ENCODE measurements around the gene ODAD2.
"Not testable (repeated sequence)": the region's sequence is repeated elsewhere in the genome, so short reads cannot be mapped to it uniquely, and the experiment has no call there.

DNA sequence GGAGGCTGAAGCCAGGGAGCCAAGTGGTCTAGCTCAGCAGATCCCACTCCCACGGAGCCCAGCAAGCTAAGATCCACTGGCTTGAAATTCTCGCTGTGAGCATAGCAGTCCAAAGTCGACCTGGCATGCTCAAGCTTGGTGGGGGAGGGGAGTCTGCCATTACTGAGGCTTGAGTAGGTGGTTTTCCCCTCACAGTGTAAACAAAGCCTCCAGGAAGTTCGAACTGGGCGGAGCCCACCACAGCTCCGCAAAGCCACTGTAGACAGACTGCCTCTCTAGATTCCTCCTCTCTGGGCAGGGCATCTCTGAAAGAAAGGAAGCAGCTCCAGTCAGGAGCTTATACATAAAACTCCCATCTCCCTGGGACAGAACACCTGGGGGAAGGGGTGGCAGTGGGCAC is 99.4 kb downstream of the ODAD2 start:
- TF ChIP-seq, protein P1, sequence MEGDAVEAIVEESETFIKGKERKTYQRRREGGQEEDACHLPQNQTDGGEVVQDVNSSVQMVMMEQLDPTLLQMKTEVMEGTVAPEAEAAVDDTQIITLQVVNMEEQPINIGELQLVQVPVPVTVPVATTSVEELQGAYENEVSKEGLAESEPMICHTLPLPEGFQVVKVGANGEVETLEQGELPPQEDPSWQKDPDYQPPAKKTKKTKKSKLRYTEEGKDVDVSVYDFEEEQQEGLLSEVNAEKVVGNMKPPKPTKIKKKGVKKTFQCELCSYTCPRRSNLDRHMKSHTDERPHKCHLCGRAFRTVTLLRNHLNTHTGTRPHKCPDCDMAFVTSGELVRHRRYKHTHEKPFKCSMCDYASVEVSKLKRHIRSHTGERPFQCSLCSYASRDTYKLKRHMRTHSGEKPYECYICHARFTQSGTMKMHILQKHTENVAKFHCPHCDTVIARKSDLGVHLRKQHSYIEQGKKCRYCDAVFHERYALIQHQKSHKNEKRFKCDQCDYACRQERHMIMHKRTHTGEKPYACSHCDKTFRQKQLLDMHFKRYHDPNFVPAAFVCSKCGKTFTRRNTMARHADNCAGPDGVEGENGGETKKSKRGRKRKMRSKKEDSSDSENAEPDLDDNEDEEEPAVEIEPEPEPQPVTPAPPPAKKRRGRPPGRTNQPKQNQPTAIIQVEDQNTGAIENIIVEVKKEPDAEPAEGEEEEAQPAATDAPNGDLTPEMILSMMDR (conservative IDR thresholded peaks at IDR 0.05 in 1 of 2, IDR thresholded peaks at IDR 0.05 in 1 of 2; ENCODE audit: low read depth in 1 of 2, low read length in 2 of 2), result not testable (repeated sequence)
- TF ChIP-seq EZH2 (IDR thresholded peaks at IDR 0.05; ENCODE audit: low read length, missing control alignments), result not testable (repeated sequence)
